Measurements from ENCODE around the gene TENT4A.

DNA sequence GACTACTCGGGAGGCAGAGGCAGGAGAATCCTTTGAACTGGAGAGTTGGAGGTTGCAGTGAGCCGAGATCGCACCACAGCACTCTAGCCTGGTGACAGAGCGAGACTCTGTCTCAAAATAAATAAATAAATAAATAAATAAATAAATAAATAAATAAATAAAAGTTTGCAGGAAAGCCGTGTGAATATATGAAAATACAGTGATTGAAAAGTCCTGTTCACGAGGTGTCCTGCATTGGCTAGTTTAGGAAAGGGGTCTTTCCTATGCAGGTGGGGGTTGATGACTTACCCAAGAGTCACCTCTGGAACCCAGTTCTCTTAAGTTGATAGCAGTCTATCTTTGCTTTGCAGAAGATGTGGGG, 7.3 kb downstream of the TENT4A start:
- TF ChIP-seq, protein P1, sequence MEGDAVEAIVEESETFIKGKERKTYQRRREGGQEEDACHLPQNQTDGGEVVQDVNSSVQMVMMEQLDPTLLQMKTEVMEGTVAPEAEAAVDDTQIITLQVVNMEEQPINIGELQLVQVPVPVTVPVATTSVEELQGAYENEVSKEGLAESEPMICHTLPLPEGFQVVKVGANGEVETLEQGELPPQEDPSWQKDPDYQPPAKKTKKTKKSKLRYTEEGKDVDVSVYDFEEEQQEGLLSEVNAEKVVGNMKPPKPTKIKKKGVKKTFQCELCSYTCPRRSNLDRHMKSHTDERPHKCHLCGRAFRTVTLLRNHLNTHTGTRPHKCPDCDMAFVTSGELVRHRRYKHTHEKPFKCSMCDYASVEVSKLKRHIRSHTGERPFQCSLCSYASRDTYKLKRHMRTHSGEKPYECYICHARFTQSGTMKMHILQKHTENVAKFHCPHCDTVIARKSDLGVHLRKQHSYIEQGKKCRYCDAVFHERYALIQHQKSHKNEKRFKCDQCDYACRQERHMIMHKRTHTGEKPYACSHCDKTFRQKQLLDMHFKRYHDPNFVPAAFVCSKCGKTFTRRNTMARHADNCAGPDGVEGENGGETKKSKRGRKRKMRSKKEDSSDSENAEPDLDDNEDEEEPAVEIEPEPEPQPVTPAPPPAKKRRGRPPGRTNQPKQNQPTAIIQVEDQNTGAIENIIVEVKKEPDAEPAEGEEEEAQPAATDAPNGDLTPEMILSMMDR (IDR thresholded peaks at IDR 0.05): no peak
- TF ChIP-seq POLR2AphosphoS5 (IDR thresholded peaks at IDR 0.05) (no peak), POLR2A (IDR thresholded peaks at IDR 0.05; ENCODE audit: low read depth) (no peak), EP300 (IDR thresholded peaks at IDR 0.05) (no peak)
